Stimulated activated CD8-positive, alpha-beta memory T cell treated with anti-CD3 and anti-CD28 coated beads, Interleukin-2, amount 100 ng/mL, for 48 hours (primary cell): Measurements from ENCODE around the gene NT5DC1.

Experiments
- DNase-seq, 2 donors: peaks; one replicate each; pipeline ENCODE4 v3.0.0-alpha.2; 2020; ENCODE audit warnings: low read depth in 2 of 2

NT5DC1 gene

DNA sequence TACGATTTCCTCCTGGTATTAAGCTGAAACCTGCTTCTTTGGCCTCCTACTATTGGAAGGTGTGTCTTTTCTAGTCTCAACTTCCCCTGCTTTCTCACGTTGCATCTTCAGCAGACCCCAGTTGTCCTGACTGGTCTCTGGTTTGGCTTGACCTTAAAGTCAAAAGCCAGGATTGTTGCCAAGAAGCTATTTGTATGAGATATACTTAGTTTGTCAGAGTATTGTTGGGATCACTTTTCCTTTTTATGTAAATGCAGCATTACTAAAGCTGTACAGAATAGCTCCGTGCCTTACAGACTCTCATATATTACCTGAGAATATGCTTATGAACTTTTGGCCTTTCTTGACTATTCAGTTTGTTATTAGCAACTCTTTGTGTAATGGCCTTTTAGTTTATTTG lies 92.1 kb downstream of the NT5DC1 start:
- DNase-seq = no peak

DNA sequence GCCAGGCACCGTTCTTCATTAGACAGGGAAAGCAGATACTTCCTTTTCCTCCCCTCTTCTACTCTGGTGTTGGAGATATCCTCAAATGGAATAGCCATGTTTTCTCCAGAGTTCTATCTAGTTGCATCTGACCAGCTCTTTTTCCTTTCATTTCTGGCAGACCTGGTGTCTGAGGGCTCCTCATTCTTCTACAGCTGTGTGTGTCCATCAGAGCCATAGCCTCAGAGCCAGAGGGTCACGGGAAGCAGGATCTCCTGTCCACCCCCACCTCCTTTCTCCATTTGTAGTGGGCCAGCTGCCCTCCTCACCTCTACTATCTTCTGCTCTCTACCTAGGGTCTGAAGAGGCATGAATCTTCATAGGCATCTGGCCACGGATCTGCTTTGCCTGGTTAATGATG lies 96.2 kb downstream of the NT5DC1 start:
- no peak for DNase-seq

DNA sequence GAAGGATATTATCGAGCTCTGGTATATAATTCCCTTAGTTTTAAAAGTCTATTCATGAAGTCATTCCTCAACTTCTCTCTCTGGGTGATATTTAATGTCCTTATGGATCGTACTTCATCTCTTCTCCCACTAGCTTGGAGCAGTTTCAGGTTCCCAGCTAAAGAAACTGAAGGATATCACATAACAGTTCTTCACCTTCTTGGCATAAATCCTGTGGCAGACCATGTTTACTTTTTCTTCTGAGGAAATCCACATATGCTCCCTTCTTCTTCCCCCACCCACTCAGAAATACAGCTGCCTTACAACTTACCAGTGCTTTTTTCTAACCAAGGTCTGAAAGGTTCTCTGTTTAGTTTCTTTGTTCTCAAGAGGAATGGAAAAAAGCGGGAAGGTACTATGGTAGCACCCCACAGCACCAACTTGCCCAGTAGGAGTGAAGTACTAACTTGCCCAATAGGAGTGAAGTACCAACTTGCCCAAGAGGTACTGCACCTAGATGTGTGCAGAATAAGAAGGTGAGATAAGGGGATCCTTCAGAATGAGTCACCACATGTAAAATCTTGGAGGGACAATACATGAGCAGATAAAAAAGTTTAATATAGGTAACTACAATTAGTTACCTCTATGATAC lies 100.1 kb downstream of the NT5DC1 start:
- DNase-seq = no peak

DNA sequence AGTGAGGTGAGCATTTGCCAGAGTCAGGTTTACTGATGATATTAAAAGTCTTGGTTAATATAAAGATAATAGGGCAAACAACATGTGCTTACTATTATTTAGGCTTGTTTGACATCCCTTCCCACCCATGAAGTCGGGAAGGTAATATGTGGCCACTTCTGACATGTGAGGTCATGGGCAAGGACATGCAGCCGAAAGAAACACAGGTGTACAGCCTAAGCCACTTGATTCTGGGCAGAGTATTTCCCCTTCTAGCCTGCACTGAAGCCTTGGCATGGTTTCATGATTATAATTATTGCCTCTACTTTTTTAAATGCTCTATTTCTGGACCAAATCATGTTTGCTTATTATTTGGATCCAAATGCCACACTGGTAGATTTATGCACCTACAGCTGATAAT lies 100.9 kb downstream of the NT5DC1 start:
- DNase-seq = no peak

DNA sequence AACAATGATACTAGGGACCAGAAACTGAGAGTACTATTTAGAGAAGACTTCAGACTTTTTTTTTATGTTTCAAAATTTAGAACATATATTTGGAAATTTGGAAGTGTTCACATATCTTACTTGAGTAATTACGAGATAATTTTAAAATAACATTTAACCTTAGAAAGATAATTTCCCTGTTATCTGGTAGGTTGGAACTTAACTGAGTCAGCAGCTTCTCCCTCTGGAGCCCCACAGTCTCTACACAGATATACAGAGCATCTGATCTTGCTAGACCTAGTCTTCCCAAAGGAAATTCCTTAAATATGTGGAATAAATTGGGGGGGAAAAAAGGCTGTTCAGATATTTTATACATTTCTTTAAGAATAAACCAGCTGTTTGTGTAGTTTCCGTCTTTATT lies 104.6 kb downstream of the NT5DC1 start:
- DNase-seq = no peak

DNA sequence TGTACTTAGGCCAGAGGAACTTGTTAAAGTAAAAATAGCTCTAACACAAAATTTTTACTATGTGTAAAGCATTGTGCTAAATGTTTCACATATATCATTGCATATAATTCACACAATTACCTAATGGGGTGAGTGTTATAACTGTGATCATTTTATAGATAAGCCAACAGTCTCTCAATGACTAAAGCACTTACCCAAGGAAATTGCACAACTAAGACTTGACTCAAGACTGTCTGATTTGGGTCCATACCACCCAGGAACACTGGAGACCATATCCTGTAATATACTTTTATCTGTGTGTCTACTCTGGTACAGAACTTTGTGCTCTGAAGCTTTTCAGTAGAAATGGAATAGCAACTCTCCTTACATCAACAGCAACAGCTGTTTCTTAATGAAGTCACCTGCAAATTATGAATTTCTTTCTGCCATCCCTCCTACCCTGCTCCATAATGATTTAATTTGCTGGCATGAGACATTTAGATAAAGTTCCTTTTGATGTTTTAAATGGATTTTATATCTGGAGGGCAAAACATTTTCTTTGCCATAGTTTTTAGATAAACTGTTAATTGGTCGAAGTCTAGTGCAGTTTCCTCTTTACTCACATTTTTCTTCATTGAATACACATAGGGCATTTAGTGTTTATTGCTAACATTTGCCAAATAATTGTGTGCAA lies 105.7 kb downstream of the NT5DC1 start:
- DNase-seq = no peak

DNA sequence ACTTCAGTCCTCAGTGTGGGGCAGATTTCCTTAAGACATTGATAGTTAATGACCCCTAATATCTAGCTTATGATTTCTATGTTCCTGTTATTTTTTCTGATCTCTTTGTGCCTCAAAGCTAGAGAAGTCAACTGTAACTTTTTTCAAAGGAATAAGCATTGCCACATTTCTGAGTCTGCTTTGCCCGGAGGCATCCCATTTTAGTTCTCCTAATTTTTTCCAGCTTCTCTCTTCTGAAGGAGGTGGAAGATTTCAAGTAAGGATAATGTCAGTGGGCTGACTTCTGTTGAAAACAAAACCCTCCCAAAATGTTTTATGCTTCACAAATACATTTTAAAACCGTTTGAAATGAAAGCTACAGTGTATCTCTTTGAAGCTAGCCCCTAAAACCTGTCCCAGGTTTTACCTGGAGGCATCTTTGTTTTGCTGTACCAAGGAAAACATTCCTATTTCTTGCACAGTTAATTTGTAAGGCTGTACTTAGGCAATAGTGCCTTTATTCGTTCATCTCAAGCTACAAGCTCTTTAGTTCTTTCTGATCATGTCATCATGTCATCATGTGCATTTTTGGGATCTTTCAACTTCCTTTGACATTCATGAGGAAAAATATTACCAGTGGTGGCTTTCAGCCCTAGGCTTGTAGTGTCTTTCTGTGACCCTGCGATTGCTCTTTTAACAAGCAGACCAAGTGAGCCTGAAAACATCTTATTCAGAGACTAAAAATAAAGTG lies 107.6 kb downstream of the NT5DC1 start:
- DNase-seq = no peak

DNA sequence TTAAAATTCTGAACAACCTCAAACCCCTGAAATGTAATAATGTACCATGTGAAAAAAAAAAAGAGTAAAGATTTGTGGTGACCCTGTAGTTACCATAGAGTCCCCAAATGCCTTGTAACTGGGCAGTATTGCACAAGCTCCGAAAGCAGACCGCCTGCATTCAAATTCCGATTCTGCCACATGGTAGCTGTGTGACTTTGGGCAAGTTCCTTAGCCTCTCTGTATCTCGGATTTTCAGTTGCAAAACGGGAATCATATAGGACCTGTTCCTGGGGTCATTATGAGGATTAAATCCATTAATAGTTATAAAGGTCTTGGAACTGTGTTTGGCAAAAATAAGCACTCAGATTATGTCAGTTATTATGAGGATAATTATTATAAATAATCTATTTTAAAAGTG lies 109.7 kb downstream of the NT5DC1 start:
- no peak for DNase-seq

DNA sequence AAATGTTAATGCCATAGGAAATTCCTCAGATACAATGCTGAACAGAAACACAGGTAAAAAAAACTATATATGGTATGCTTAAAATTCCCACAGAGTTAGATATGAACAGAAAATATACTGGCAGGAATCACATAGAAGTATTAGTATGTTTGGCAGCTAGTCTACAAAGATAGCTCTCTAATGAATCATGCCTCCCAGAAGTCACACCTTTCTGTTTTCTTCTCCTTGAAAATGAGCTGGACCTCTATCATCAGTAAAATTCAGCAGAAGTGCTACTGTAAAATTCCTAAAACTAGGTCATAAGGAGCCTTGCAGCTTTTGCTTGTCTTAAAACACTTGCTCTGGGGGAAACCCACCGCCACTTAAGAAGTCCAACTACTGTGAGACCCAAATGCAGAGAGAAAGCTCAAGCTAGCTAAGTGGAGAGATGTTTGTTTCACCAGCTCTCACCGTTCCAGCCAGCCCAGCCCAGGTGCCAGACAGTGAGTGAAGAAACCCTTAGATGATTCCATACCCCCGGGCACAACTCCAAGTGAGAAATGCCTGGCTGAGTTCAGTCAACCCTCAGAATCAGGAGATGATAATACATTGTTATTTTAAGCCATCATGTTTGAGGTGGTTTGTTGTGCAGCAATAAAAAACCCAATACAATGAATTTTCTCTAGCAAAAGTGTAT lies 110.2 kb downstream of the NT5DC1 start:
- no peak for DNase-seq

DNA sequence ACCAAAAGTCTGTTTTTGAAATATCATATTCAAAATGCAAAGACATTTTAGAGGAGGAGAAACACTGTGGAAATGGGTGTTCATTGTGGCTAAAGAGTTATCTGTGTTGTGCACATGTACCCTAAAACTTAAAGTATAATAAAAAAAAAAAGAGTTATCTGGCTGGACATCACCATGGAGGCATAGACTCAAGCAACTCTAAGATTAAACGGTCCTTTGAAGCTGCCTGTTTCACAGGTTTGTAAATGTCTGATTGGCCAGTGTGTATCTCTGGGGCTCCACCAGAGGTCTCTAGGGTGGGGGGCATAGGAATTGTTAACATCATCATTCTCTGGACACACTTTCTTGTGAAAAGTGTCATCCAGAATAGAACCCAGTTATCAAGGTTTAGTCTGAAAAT lies 114.0 kb downstream of the NT5DC1 start:
- DNase-seq = no peak

DNA sequence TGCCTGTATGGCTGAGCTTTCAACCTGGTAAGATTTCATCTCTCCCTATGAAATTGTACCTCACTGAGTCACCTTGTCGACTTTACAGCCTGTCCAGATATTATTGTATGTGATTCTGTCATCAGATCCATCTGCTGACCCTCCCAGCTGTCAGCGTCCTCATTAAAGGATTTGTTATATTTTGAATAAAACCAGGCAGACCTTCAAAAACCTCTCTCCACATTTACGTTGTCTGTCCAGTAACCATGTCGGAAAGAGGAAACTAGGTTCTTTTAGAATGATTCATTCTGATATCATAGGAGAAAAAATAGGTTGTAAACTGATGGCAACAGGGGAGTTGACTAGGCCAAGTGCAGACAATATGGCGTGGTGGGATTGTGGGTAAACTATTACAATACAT lies 114.8 kb downstream of the NT5DC1 start:
- no peak for DNase-seq

DNA sequence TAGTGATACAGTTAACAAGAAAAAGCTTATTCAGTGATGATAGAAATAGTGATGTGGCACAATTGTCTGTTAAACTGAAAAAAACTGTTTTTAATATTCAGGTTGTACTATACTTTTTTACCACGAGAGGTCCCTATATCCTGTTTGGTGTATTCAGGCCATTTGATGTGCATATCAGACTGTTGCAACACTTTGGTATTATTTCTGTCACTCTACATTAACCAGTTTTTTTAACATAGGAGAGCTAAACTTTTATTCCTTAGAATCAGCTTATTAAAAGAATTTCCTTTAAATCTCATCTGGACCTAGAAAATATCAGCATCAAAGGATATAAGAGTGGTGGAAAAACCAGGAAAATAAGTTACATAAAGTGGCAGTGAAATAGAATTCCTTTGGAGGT lies 116.4 kb downstream of the NT5DC1 start:
- no peak for DNase-seq

DNA sequence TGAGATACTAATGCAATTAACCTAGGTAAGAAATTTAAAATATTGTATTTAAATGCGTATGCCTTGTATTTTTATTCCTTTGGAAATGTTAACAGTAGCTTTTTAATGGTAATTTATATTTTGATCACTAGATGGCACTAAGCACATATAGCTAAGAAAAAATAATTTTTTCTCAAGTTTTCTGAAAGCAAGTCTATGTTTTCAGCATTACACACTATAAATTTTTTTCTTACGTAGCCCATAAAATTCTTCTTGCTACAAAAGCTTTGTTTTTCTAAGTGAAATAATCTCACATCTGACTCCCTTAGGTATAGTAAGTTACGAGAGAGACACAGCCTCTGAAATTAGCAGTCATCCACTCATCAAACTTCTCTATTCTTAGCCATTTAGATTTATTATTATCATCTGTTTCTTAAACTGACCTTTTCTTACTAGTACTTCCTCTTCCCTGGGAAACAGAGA lies 117.5 kb downstream of the NT5DC1 start:
- no peak for DNase-seq

DNA sequence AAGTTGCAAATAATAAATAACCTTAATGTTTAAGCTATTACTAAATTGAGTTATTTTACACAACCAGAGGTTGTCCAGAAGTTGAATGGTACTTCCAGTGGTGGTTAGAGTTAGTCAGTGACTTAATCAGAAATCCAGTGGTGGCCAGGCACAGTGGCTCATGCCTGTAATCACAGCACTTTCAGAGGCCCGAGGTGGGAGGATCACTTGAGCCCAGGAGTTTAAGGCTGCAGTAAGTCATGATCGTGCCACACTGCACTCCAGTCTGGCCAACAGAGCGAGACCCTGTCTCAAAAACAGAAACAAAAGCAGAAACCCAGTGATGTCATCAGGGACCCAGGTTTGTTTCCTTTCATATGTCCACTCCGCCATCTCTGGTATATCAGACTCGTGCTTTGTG lies 118.2 kb downstream of the NT5DC1 start:
- no peak for DNase-seq

DNA sequence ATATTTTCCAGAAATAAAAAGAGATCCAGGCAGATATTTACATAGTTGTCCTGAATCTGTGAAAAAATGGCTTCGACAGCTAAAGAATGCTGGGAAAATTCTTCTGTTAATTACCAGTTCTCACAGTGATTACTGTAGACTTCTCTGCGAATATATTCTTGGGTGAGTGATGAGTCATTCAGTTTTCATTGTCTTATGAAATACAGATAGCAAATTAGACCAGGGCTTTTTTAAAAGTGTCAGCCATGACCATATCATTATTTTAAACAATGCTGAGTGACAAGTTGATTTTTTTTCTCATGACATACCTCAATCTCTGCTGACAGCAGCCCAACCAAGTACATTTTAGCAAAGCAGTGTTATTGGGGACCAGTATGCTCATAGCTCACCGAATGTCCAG lies 120.4 kb downstream of the NT5DC1 start:
- DNase-seq = no peak

DNA sequence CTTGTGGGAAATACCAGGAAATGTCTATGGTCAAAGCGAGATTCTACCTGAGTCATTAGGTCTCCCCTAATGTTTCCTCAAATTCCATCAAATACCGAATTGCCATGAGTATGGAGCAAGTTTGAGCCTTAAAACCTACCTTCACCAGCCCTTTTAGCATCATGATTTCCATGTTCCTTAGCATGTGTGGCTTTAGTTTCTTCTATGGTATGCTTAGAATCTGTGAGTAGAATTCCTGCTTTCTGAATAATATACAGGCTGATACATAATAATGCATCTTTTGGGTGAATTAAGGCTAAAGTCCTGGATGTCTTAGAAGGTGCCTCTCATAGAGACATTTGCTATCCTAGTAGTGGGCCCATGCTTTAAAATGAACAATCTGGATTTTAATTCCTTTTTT lies 121.3 kb downstream of the NT5DC1 start:
- DNase-seq = no peak

DNA sequence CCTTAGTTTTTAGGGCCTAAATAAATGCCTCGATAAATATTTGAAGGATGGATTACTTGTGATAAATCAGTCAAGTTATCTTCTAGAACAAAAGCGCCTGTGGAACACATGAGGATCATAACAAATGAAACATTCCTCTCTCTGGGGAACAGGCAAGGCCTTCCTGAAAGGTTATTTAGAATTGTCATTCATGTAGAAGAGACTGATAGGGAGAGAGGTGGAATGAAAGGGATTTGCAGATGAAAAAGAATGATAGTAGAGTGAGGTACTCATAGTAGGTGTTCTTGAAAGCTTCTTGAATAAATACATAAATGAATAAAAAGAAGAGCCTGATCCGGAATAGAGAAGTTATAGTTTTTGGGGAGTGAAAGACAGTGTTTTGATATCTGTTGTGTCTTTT lies 122.7 kb downstream of the NT5DC1 start:
- DNase-seq = no peak

DNA sequence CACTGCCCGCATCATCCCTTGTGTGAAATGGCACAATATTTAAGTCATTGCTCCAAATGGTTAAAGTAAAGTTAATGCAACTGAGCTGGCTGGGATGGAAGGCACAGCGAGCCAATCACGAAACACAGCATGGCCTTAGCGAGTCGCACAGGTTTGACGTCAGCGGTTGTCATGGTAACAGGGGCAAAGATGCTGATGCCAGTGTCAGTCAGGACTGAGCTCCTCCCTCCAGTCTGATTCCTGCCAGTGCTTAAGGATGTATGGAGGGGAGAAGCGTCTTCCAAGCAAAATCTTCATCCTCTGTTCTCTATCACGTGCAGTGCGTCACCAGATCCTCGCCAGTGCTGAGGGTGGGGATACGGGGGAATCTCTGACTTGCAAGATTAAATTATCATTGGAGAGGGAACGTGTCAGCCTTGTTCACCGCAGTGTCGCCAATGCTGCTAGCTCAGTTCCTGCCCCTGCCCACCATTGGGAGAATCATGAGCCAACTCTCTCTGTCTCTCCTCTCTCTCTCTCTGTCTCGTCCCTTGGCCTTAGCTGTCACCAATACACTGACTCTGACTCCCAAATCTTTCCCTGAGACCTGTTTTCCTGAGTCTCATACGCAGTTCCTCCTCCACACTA lies 128.7 kb downstream of the NT5DC1 start:
- no peak for DNase-seq

DNA sequence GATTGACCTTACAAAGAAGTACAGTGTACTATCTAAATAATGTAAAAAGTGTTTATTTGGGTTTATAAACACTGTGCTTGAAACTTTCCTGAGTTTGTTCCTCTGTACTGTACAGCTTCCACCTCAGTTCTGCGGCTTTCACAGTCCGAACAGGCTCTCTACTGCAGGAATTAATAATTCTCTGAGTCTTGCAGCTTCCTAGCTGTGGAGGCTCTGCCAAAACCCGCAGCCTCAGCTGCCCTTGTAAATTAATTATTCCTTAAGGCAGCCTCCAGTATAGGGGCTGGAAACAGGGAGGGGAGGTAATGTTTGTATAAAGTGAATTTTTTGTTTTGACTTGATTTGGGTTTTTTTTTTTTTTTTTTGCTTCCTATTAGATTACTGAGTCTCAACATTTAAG lies 134.0 kb downstream of the NT5DC1 start:
- no peak for DNase-seq

DNA sequence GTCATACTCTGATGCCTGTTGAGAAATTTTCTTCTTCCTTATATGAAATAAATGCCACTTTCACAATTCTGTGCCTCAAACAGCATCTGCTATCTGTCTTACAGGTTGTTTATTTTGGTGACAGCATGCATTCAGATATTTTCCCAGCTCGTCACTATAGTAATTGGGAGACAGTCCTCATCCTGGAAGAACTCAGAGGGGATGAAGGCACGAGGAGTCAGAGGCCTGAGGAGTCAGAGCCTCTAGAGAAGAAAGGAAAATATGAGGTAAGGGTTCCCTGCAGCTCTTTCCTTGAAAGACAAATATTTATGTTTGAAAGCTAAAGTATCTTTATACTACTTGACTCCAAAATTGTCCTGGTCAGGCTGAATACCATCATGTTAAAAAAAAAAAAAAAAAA lies 137.4 kb downstream of the NT5DC1 start:
- DNase-seq = no peak

DNA sequence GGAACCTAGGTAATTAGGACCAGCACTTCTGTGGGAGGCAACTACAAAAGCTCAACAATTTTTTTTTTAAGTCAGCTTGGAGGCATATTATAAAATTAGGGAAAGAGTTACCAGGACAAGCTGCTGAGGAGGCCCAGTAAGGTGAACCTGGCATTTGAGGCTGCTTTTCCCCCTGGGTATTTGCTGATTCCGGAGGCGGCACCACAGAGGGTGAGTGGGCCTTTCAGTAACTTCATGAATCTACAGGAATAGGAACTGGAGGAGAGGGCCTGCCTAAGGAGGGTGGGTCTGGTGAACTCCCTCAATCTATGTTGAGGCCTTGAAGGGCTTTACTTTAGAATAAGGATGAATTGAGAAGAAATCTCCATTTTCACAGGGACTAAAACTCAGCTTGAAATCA lies 138.6 kb downstream of the NT5DC1 start:
- no peak for DNase-seq

DNA sequence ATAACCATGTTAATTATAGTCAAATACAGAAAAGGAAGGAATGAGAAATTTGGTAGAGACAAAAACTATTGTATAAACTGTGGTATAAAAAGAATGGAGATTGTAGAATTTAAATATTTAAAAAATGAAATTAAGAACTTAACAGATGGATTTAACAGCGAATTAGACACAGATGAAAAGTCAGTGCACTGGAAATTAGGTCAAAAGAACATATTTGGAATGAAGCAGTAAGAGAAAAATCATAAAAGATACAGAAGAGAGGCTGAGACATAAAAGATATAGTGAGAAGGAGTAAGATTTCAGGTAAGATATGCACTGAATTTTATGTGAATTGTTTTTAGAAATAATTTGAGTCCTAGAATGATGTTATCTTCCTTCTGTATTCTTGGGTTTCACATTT lies 139.2 kb downstream of the NT5DC1 start:
- DNase-seq = no peak
